Small intestine (tissue), 16 donors: ENCODE data around the gene PRTG. TPM values are rescaled to one million over a fixed set of nuclear protein-coding genes. Genes with fewer than 3 reads are reported as not detected.
"Not testable (repeated sequence)": the region's sequence is repeated elsewhere in the genome, so short reads cannot be mapped to it uniquely, and the experiment has no call there.

ENCODE experiments used
- DNase-seq, 2 donors: peaks; one replicate each; pipeline versions ENCODE4 v3.0.0 to v3.0.0-alpha.2; 2013
- FAIRE-seq: peaks from 2 replicates; lab custom pipeline; 2012; peaks lifted over from hg19 to GRCh38; lab: Jason Lieb, UNC
- H3K27ac ChIP-seq, 3 donors: one replicate each; pipeline ENCODE4 v1.5.1; 2013; ENCODE audit warnings: low read length in 2 of 3, mild to moderate bottlenecking in 2 of 3, control low read depth in 1 of 3, inconsistent platforms in 1 of 3, low read depth in 1 of 3, moderate library complexity in 1 of 3
- H3K27me3 ChIP-seq, 3 donors: one replicate each; pipeline ENCODE4 v1.6.1; 2013; ENCODE audit warnings: low read length in 3 of 3, inconsistent platforms in 1 of 3; ENCODE audit not compliant: control insufficient read depth in 3 of 3, insufficient read depth in 3 of 3
- H3K36me3 ChIP-seq, 3 donors: one replicate each; pipeline ENCODE4 v1.6.1; 2013; ENCODE audit warnings: low read length in 3 of 3, inconsistent platforms in 1 of 3, low read depth in 1 of 3, mild to moderate bottlenecking in 1 of 3, moderate library complexity in 1 of 3; ENCODE audit not compliant: control insufficient read depth in 3 of 3, insufficient read depth in 2 of 3
- H3K4me1 ChIP-seq, 3 donors: one replicate each; pipeline ENCODE4 v1.6.1; 2013; ENCODE audit warnings: low read length in 2 of 3, inconsistent platforms in 1 of 3, low read depth in 1 of 3, mild to moderate bottlenecking in 1 of 3, moderate library complexity in 1 of 3; ENCODE audit not compliant: control insufficient read depth in 3 of 3, insufficient read depth in 2 of 3
- H3K4me3 ChIP-seq, 3 donors: one replicate each; pipeline ENCODE4 v1.5.1; 2013; ENCODE audit warnings: low read length in 3 of 3, control low read depth in 1 of 3, inconsistent platforms in 1 of 3, low read depth in 1 of 3, mild to moderate bottlenecking in 1 of 3, moderate library complexity in 1 of 3
- H3K9me3 ChIP-seq, 2 donors: one replicate each; pipeline ENCODE4 v1.6.1; 2013; ENCODE audit warnings: low read depth in 1 of 2, low read length in 1 of 2; ENCODE audit not compliant: control insufficient read depth in 2 of 2, insufficient read depth in 1 of 2
- WGBS, 3 donors: extraction: QIAGEN DNeasy Blood & Tissue Kit; methylation state at CpG; one replicate each; pipeline ENCODE4 v1.1.7; 2013; 5-methylcytosine and 5-hydroxymethylcytosine counted together
- long read RNA-seq, 10 donors: transcript quantifications; one replicate each; lab custom pipeline, GENCODE V29; 2026
- polyA plus RNA-seq, 4 donors: library from polyadenylated mRNA; stranded (reverse) in 3 of 4; unstranded in 1 of 4; fragments of 200-250 nt in 3 of 4; fragments of 120-200 nt in 1 of 4; gene quantifications; one replicate each; pipeline versions ENCODE4 v1.2.1 to v1.2.3, GENCODE V29; 2013
- donor health status: healthy with polysubstance abuse.
- donor health status: control.
- donor health status: control.
- donor health status: Bipolar disorder and iron deficiency.
- donor health status: healthy.

The PRTG gene
- 1 to 10 TPM in 1 of 4 donors, under 1 TPM in 1, not detected in 2; 0.19 to 6.4 TPM for polyA plus RNA-seq
- long read RNA-seq, donor 1 = 0 reads
- long read RNA-seq, donor 2 = 0 reads
- long read RNA-seq, donor 3 = 0 reads
- long read RNA-seq, donor 4 = 0 reads
- long read RNA-seq, donor 5 = 0 reads
- long read RNA-seq, donor 6 = 0 reads
- long read RNA-seq, donor 7 = 0 reads
- long read RNA-seq, donor 8 = 0 reads
- long read RNA-seq, donor 9 = 0 reads
- long read RNA-seq, donor 10, full-length matches to known transcripts = 3 of 3 reads
- long read RNA-seq, donor 10, partial matches to known transcripts = 0 of 3 reads
- long read RNA-seq, donor 10, other reads (novel, unspliced or antisense) = 0 of 3 reads

- H3K4me3 ChIP-seq = peak within 1 kb of the TSS; percentile 52 to 73 (median 53)
- no peaks in the 10 kb centered on the region for H3K9me3 ChIP-seq
- no peak for FAIRE-seq
- 1 to 3% (median 3%) methylated on average over 53 to 75 of the region's 75 CpGs for WGBS, 3 donors
- DNase-seq = peak in 1 of 2 donors; percentile 68
- H3K27me3 ChIP-seq = peaks cover 12 to 17% (median 15%) of the 10 kb centered on the region in 3 donors
- H3K4me1 ChIP-seq = peaks cover 0 to 5% (median 4%) of the 10 kb centered on the region in 3 donors
- H3K27ac ChIP-seq = peak within 1 kb of the TSS in 1 of 3 donors; percentile 72
- no peaks in the 10 kb centered on the region for H3K36me3 ChIP-seq
Measured at GRCh38 chr15:55742927-55743728, at the start of gene PRTG. Gene PRTG (minus strand): TSS chr15:55743152. CDS start chr15:55742931, 221 bp downstream.

GRCh38 chr15:55791551-55792400, 48.8 kb upstream of the PRTG start:
- Histone ChIP-seq H3K9me3 (peaks cover 0 to 12% of the 10 kb centered on the region in 2 donors), H3K4me1 (no peaks in the 10 kb centered on the region), H3K36me3 (no peaks in the 10 kb centered on the region), H3K27me3 (no peaks in the 10 kb centered on the region), H3K27ac (no peak overlapping the region), H3K4me3 (no peak overlapping the region)
- no peak for DNase-seq
- no peak for FAIRE-seq
- 78 to 94% (median 80%) methylated on average over 3 of the region's 3 CpGs for WGBS, 3 donors

- 69 to 80% (median 71%) methylated on average over 8 of the region's 8 CpGs for WGBS, 3 donors
- peaks cover 0 to 7% of the 10 kb centered on the region in 2 donors for H3K9me3 ChIP-seq
- peak in 1 of 2 donors; percentile 17 for DNase-seq
- no peak overlapping the region for H3K27ac ChIP-seq
- H3K27me3 ChIP-seq = no peaks in the 10 kb centered on the region
- FAIRE-seq = no peak
- no peaks in the 10 kb centered on the region for H3K4me1 ChIP-seq
- no peaks in the 10 kb centered on the region for H3K36me3 ChIP-seq
- no peak overlapping the region for H3K4me3 ChIP-seq
Measured at GRCh38 chr15:55789066-55789660, 46.2 kb upstream of the PRTG start.

- H3K27me3 ChIP-seq = no peaks in the 10 kb centered on the region
- DNase-seq = no peak
- H3K9me3 ChIP-seq = peaks cover 0 to 3% of the 10 kb centered on the region in 2 donors
- no peak overlapping the region for H3K4me3 ChIP-seq
- WGBS, 3 donors = 70 to 89% (median 80%) methylated on average over 3 of the region's 3 CpGs
- no peaks in the 10 kb centered on the region for H3K36me3 ChIP-seq
- H3K4me1 ChIP-seq = no peaks in the 10 kb centered on the region
- no peak overlapping the region for H3K27ac ChIP-seq
- FAIRE-seq = no peak
Measured at GRCh38 chr15:55786341-55786740, 43.4 kb upstream of the PRTG start.

GRCh38 chr15:55785593-55785992, 42.6 kb upstream of the PRTG start:
- not testable (repeated sequence) for H3K9me3 ChIP-seq, H3K4me3 ChIP-seq, H3K36me3 ChIP-seq, H3K27ac ChIP-seq, H3K4me1 ChIP-seq, DNase-seq, H3K27me3 ChIP-seq, FAIRE-seq
- 75 to 90% (median 81%) methylated on average over 9 of the region's 9 CpGs for WGBS, 3 donors

- no peak overlapping the region for H3K27ac ChIP-seq
- H3K27me3 ChIP-seq = no peaks in the 10 kb centered on the region
- peaks cover 0 to 5% of the 10 kb centered on the region in 2 donors for H3K9me3 ChIP-seq
- no peaks in the 10 kb centered on the region for H3K36me3 ChIP-seq
- DNase-seq (no peak), FAIRE-seq (no peak)
- H3K4me3 ChIP-seq = no peak overlapping the region
- no peaks in the 10 kb centered on the region for H3K4me1 ChIP-seq
Measured at GRCh38 chr15:55784286-55784685, 41.3 kb upstream of the PRTG start.

- no peaks in the 10 kb centered on the region for H3K36me3 ChIP-seq
- DNase-seq = no peak
- no peaks in the 10 kb centered on the region for H3K4me1 ChIP-seq
- WGBS, 3 donors = 69 to 81% (median 72%) methylated on average over 3 of the region's 3 CpGs
- no peaks in the 10 kb centered on the region for H3K27me3 ChIP-seq
- peaks cover 0 to 3% of the 10 kb centered on the region in 2 donors for H3K9me3 ChIP-seq
- no peak overlapping the region for H3K4me3 ChIP-seq
- H3K27ac ChIP-seq = no peak overlapping the region
- no peak for FAIRE-seq
Measured at GRCh38 chr15:55782901-55783300, 39.9 kb upstream of the PRTG start.
